ENCODE data around the gene HEXD.
"Not testable (repeated sequence)": the region's sequence is repeated elsewhere in the genome, so short reads cannot be mapped to it uniquely, and the experiment has no call there.

HEXD gene

GRCh38 chr17:82408938-82409318, 9.2 kb upstream of the HEXD start:
- no peak for TF ChIP-seq CTCF (IDR thresholded peaks at IDR 0.05; ENCODE audit: low read depth, low read length)

GRCh38 chr17:82410014-82410716, 8.0 kb upstream of the HEXD start:
- no peak overlapping the region for H3K4me3 ChIP-seq (ENCODE audit: low read depth, low read length)
- TF ChIP-seq CTCF (IDR thresholded peaks at IDR 0.05; ENCODE audit: low read depth, low read length) = no peak

More at GRCh38 chr17:82408938-82409318, 9.2 kb upstream of the HEXD start:
- no peak overlapping the region for H3K4me3 ChIP-seq (ENCODE audit: low read depth, low read length)

GRCh38 chr17:82411396-82412053, 6.6 kb upstream of the HEXD start:
- H3K4me3 ChIP-seq (ENCODE audit: low read depth, low read length) = no peak overlapping the region
- no peak for TF ChIP-seq CTCF (IDR thresholded peaks at IDR 0.05; ENCODE audit: low read depth, low read length)

- H3K4me3 ChIP-seq (ENCODE audit: low read depth, low read length) = not testable (repeated sequence)
Observed at GRCh38 chr17:82412081-82412480, 6.1 kb upstream of the HEXD start.

- H3K4me3 ChIP-seq (ENCODE audit: low read depth, low read length) = no peak overlapping the region
- no peak for TF ChIP-seq CTCF (IDR thresholded peaks at IDR 0.05; ENCODE audit: low read depth, low read length)
Observed at GRCh38 chr17:82412535-82413520, 5.3 kb upstream of the HEXD start.

GRCh38 chr17:82414548-82415281, 3.4 kb upstream of the HEXD start:
- peak; percentile 64 for TF ChIP-seq CTCF (IDR thresholded peaks at IDR 0.05; ENCODE audit: low read depth, low read length)
- no peak overlapping the region for H3K4me3 ChIP-seq (ENCODE audit: low read depth, low read length)

GRCh38 chr17:82415336-82415735, 2.8 kb upstream of the HEXD start:
- H3K4me3 ChIP-seq (ENCODE audit: low read depth, low read length) = no peak overlapping the region
- no peak for TF ChIP-seq CTCF (IDR thresholded peaks at IDR 0.05; ENCODE audit: low read depth, low read length)
